ENCODE data around the gene MCM9.

DNA sequence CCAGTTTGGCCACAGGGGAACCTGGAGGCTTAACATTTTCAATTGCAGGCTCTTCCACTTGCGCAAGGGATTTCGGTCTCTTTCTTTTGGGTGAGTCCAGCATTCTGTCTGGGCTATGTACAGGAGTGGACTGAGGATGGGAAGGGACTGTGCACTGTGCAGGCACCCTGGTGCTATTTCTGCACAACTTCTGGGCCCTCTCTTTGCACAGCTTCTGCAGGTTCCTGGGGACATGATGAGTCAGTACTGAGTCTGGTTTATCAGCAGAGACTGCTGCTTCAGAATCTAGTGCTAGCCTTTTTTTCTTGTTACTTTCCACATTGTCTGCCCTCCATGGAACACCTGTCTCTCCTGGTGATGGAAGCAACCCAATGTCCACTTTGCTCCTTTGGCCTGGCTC is 119.5 kb downstream of the MCM9 start:
- TF ChIP-seq POLR2A (IDR thresholded peaks at IDR 0.05), result no peak
- TF ChIP-seq, protein P1, sequence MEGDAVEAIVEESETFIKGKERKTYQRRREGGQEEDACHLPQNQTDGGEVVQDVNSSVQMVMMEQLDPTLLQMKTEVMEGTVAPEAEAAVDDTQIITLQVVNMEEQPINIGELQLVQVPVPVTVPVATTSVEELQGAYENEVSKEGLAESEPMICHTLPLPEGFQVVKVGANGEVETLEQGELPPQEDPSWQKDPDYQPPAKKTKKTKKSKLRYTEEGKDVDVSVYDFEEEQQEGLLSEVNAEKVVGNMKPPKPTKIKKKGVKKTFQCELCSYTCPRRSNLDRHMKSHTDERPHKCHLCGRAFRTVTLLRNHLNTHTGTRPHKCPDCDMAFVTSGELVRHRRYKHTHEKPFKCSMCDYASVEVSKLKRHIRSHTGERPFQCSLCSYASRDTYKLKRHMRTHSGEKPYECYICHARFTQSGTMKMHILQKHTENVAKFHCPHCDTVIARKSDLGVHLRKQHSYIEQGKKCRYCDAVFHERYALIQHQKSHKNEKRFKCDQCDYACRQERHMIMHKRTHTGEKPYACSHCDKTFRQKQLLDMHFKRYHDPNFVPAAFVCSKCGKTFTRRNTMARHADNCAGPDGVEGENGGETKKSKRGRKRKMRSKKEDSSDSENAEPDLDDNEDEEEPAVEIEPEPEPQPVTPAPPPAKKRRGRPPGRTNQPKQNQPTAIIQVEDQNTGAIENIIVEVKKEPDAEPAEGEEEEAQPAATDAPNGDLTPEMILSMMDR (IDR thresholded peaks at IDR 0.05), result no peak

Data from adrenal gland (tissue), 5 donors.